ENCODE data around the gene GSTM3. TPM values are rescaled to one million over a fixed set of nuclear protein-coding genes. Genes with fewer than 3 reads are reported as not detected.
"Not testable (repeated sequence)": the region's sequence is repeated elsewhere in the genome, so short reads cannot be mapped to it uniquely, and the experiment has no call there.

Gene GSTM3
- total RNA-seq, 1 experiment from 2014 or later, result 49.2 TPM

- not testable (repeated sequence) for DNase-seq (ENCODE audit: low spot score)
These were observed 43.0 kb downstream of the GSTM3 start for GRCh38 chr1:109697861-109698260.

GRCh38 chr1:109697066-109697465, 43.8 kb downstream of the GSTM3 start:
- DNase-seq (ENCODE audit: low spot score), result no peak

- not testable (repeated sequence) for DNase-seq (ENCODE audit: low spot score)
These were observed 45.7 kb downstream of the GSTM3 start for GRCh38 chr1:109695138-109695537.

- DNase-seq (ENCODE audit: low spot score), result not testable (repeated sequence)
These were observed 46.4 kb downstream of the GSTM3 start for GRCh38 chr1:109694400-109694799.

GRCh38 chr1:109691759-109692158, 49.1 kb downstream of the GSTM3 start:
- no peak for DNase-seq (ENCODE audit: low spot score)

- DNase-seq (ENCODE audit: low spot score), result no peak
These were observed 50.9 kb downstream of the GSTM3 start for GRCh38 chr1:109689844-109690405.

GRCh38 chr1:109687641-109688499, 53.0 kb downstream of the GSTM3 start, which contains the start of gene GSTM1:
Gene GSTM1, plus strand, starts transcription at chr1:109687817. Its CDS starts 57 bp downstream, at chr1:109687874.
- DNase-seq (ENCODE audit: low spot score), result no peak

GRCh38 chr1:109687109-109687508, 53.7 kb downstream of the GSTM3 start:
- DNase-seq (ENCODE audit: low spot score), result not testable (repeated sequence)

GRCh38 chr1:109685890-109686289, 54.9 kb downstream of the GSTM3 start:
- not testable (repeated sequence) for DNase-seq (ENCODE audit: low spot score)

- DNase-seq (ENCODE audit: low spot score), result not testable (repeated sequence)
These were observed 55.4 kb downstream of the GSTM3 start for GRCh38 chr1:109685399-109685798.

GRCh38 chr1:109684777-109685176, 56.1 kb downstream of the GSTM3 start:
- DNase-seq (ENCODE audit: low spot score), result not testable (repeated sequence)

Other genes starting within 250 kb of the GSTM3 start
- gene CYB561D1, start 246.9 kb downstream of the GSTM3 start, total RNA-seq (2014; rRNA removed; shearing (Covaris generic)), result 5.4 and 5.7 TPM in 2 replicates
- gene AMIGO1, start 231.3 kb downstream of the GSTM3 start, total RNA-seq (2014; rRNA removed; shearing (Covaris generic)), result 0.10 TPM in 1 of 2 replicates, not detected in the other
- gene GPR61, start 201.2 kb downstream of the GSTM3 start, total RNA-seq (2014; rRNA removed; shearing (Covaris generic)), result not detected in 2 replicates
- 13.8 and 14.8 TPM in 2 replicates for gene GNAI3, start 192.4 kb downstream of the GSTM3 start, total RNA-seq (2014; rRNA removed; shearing (Covaris generic))
- gene GNAT2, start 121.4 kb downstream of the GSTM3 start, total RNA-seq (2014; rRNA removed; shearing (Covaris generic)), result 0.41 TPM in 1 of 2 replicates, not detected in the other
- 47.5 and 75.8 TPM in 2 replicates for gene AMPD2, start 121.2 kb downstream of the GSTM3 start, total RNA-seq (2014; rRNA removed; shearing (Covaris generic))
- gene GSTM4, start 84.9 kb downstream of the GSTM3 start, total RNA-seq (2014; rRNA removed; shearing (Covaris generic)), result 35.7 and 41.8 TPM in 2 replicates
- gene GSTM2, start 73.0 kb downstream of the GSTM3 start, total RNA-seq (2014; rRNA removed; shearing (Covaris generic)), result 8.9 and 16.9 TPM in 2 replicates
- gene GSTM1, start 53.2 kb downstream of the GSTM3 start, total RNA-seq (2014; rRNA removed; shearing (Covaris generic)), result not detected in 2 replicates
- 0.03 TPM in 1 of 2 replicates, not detected in the other for gene GSTM5, start 28.8 kb downstream of the GSTM3 start, total RNA-seq (2014; rRNA removed; shearing (Covaris generic))
- not detected in 2 replicates for gene EPS8L3, start 22.9 kb upstream of the GSTM3 start, total RNA-seq (2014; rRNA removed; shearing (Covaris generic))
- 46.2 and 61.2 TPM in 2 replicates for gene CSF1, start 169.8 kb upstream of the GSTM3 start, total RNA-seq (2014; rRNA removed; shearing (Covaris generic))
- gene AHCYL1, start 243.7 kb upstream of the GSTM3 start, total RNA-seq (2014; rRNA removed; shearing (Covaris generic)), result 36.6 and 37.6 TPM in 2 replicates

Data from A172 (cell line).